ENCODE measurements around the gene SLC49A4.
"Not testable (repeated sequence)": the region's sequence is repeated elsewhere in the genome, so short reads cannot be mapped to it uniquely, and the experiment has no call there.

Gene SLC49A4

DNA sequence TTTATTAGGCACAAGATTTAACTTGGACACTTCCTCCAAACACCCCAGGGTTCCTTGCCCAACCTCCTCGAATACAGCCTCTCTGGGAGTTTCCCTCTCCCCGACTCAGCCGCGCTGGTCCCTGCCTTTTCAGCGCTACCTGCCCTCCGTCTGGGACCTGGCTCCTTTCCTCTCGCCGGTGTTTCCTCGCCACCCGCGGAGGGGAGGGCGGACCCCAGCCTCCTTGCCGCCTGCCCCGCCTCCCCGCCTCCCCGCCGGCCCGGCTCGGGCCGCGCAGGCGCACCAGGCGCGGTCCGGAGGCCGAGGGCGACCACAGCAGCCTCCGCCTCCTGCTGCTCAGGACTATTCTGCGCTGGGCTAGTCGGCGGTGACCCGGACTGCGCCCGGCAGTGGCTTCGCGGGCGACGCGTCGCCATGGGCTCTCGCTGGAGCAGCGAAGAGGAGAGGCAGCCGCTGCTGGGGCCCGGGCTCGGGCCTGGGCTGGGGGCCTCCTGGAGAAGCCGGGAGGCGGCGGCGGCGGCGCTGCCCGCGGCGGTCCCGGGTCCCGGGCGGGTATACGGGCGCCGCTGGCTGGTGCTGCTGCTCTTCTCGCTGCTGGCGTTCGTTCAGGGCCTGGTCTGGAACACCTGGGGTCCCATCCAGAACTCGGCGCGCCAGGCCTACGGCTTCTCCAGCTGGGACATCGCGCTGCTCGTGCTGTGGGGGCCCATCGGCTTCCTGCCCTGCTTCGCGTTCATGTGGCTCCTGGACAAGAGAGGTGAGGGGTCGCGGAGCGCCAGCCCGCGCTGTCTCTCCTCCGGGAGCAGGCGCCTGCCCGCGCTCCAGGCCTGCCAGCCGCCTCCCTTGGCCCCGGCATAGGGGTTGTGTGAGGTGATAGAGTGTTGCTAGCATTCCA lies at the start of gene SLC49A4:
Gene SLC49A4, plus strand, starts transcription at position 291 of the 895 bp plus-strand sequence. Its CDS starts 124 bp downstream, at position 415.
- peak; percentile 77 for DNase-seq

DNA sequence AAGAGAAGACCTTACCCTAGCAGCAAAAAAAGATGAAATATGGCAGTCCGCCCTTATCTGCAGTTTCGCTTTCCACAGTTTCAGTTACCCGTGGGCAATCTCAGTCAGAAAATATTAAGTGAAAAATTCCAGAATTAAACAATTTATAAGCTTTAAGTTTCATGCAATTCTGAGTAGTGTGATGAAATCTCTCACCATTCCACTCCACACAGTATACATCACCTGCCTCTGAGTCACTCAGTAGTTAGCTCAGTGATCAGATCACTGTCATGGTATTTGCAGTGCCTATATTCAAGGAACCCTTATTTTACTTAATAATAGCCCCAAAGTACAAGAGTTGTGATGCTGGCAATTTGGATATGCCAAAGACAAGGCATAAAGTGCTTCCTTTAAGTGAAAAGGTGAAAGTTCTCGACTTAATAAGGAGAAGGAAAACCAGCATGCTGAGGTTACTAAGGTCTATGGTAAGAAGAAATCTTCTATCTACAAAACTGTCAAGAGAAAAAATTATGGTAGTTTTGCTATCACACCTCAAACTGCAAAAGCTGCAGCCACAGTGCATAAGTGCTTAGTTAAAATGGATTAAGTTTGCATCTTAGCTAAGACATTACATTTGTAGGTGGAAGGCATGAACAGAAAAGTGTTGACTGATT lies 49.4 kb upstream of the SLC49A4 start:
- no peak for DNase-seq

- not testable (repeated sequence) for DNase-seq
These were observed 47.6 kb upstream of the SLC49A4 start for GRCh38 chr3:122747295-122747694.

GRCh38 chr3:122748347-122748746 lies 46.5 kb upstream of the SLC49A4 start:
- no peak for DNase-seq

GRCh38 chr3:122754929-122755328 lies 39.9 kb upstream of the SLC49A4 start:
- DNase-seq: peak; percentile 9

- no peak for DNase-seq
These were observed 39.4 kb upstream of the SLC49A4 start for GRCh38 chr3:122755491-122755890.

GRCh38 chr3:122758877-122759560 lies 35.9 kb upstream of the SLC49A4 start:
- no peak for DNase-seq

GRCh38 chr3:122760453-122761271 lies 34.2 kb upstream of the SLC49A4 start:
- DNase-seq: no peak

- DNase-seq: no peak
These were observed 28.4 kb upstream of the SLC49A4 start for GRCh38 chr3:122766430-122766829.

- no peak for DNase-seq
These were observed 27.1 kb upstream of the SLC49A4 start for GRCh38 chr3:122767540-122768372.

DNA sequence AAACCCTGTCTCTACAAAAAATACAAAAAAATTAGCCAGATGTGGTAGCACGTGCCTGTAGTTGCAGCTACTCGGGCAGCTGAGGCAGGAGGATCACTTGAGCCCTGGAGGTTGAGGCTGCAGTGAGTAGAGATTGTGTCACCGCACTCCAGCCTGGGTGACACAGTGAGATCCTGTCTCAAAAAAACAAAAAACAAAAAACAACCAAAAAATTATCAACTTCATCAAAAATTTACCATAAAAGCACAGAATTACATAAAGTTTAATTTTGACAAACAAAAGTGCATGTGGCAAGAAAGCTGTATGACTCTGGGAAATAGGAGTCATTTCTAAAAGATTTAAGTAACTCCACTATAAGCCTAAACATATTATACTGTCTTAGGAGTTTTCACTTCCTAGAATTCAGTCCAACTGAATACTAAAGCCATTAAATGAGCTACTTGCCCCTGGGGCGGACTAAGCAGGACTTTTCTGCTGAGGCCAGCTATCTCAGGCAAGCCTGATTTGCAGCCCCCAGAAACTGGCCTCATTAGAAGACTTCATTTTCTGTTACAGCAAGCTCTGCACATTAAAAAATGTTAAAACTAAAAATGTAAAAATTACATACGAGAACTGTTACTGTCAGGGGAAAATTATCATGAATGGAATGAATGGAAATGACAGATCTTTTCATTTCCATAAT lies 24.2 kb upstream of the SLC49A4 start:
- DNase-seq: no peak

- no peak for DNase-seq
These were observed 22.0 kb upstream of the SLC49A4 start for GRCh38 chr3:122772827-122773226.

GRCh38 chr3:122773944-122774509 lies 20.8 kb upstream of the SLC49A4 start:
- no peak for DNase-seq

- no peak for DNase-seq
These were observed 20.3 kb upstream of the SLC49A4 start for GRCh38 chr3:122774564-122774963.

- DNase-seq: no peak
These were observed 18.0 kb upstream of the SLC49A4 start for GRCh38 chr3:122776675-122777468.

- DNase-seq: no peak
These were observed 17.3 kb upstream of the SLC49A4 start for GRCh38 chr3:122777563-122777962.

DNA sequence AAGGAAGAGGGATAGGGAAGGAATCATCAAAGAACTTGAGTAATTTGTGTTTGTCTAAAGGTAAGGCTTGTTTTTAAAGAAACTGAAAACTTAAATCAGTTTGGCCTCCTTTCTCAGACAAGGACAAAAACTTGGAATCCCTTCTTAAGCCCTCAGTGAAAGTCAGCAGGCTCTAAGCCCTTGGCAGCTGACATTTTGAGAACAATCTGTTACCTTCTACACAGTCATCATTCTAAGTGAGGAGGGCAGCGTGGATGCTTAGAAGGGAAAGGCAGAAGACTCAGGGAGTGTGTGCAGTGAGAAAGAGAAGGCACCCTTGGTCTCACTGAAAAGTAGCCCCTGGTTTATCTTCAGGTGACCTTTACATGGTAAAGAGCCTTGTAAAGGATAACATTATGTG lies 12.1 kb upstream of the SLC49A4 start:
- no peak for DNase-seq

- no peak for DNase-seq
These were observed 10.4 kb upstream of the SLC49A4 start for GRCh38 chr3:122784436-122784835.

- no peak for DNase-seq
These were observed 9.6 kb upstream of the SLC49A4 start for GRCh38 chr3:122785231-122785630.

- DNase-seq: no peak
These were observed 8.8 kb upstream of the SLC49A4 start for GRCh38 chr3:122786066-122786465.

All from CD4-positive, alpha-beta T cell treated with Interleukin-17A for 4 hours (primary cell).